ENCODE data around the gene DDX41.
"Not testable (repeated sequence)": the region's sequence is repeated elsewhere in the genome, so short reads cannot be mapped to it uniquely, and the experiment has no call there.

The DDX41 gene

DNA sequence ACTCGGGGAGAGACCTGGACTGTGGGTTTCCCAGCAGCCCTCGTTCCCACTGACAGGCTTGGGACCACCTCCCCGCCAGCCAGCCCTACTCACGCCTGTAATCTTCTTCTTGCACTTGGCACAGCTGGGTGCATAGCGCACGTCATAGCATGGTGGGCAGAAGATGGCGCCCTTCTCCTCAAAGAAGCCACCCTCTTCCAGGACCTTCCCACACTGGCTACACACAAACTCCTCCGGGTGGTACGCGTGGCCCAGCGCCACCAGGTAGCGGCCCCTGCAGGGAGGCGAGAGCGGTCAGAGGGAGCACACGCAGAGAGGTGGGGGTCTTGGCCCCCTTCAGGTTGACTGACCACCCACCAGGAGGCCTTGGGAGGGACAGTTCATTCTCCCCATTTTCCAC is 28.8 kb downstream of the DDX41 start:
- TF ChIP-seq, protein P1, sequence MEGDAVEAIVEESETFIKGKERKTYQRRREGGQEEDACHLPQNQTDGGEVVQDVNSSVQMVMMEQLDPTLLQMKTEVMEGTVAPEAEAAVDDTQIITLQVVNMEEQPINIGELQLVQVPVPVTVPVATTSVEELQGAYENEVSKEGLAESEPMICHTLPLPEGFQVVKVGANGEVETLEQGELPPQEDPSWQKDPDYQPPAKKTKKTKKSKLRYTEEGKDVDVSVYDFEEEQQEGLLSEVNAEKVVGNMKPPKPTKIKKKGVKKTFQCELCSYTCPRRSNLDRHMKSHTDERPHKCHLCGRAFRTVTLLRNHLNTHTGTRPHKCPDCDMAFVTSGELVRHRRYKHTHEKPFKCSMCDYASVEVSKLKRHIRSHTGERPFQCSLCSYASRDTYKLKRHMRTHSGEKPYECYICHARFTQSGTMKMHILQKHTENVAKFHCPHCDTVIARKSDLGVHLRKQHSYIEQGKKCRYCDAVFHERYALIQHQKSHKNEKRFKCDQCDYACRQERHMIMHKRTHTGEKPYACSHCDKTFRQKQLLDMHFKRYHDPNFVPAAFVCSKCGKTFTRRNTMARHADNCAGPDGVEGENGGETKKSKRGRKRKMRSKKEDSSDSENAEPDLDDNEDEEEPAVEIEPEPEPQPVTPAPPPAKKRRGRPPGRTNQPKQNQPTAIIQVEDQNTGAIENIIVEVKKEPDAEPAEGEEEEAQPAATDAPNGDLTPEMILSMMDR (IDR thresholded peaks at IDR 0.05; ENCODE audit: insufficient read depth, low read length, missing control alignments), result no peak
- POLR2A ChIA-PET, result interaction anchor here (2.0 to 15.7 kb wide), 2 partner anchors 10 kb away, joined by 7 to 401 read pairs; partner anchors contain the start of genes DBN1 and PDLIM7
- no peak overlapping the region for H3K4me3 ChIP-seq (ENCODE audit: low read depth, low read length)
- CTCF ChIA-PET, result interaction anchor here (2.1 to 16.4 kb wide), 2 partner anchors 12 to 13 kb away, joined by 9 to 261 read pairs; partner anchors contain the start of gene DBN1
- no peak for DNase-seq (ENCODE audit: low read depth, low spot score)

DNA sequence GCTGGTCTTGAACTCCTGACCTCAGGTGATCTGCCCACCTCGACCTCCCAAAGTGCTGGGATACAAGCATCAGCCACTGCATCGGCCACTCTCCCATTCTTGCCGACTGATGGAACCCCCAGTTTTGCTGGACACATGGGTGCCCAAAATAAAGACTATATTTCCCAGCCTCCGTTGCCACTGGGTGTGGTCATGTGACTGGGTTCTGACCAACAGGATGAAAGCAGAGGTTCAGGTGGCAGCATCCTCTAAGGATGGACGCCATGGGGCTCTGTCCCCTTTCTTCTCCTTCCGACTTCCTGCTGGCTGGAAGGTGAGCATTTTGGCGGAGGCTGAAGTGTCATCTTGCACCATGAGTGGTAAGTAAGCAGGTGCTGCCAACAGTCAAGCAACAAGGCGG is 29.6 kb downstream of the DDX41 start:
- ChIA-PET CTCF (interaction anchor here (0.8 to 2.1 kb wide), 2 partner anchors 8 to 14 kb away, joined by 3 to 9 read pairs; no protein-coding TSS in a partner anchor), POLR2A (interaction anchor here (0.7 to 15.7 kb wide), 2 partner anchors 9 kb away, joined by 3 to 401 read pairs; partner anchors contain the start of gene DBN1)
- TF ChIP-seq, protein P1 (IDR thresholded peaks at IDR 0.05; ENCODE audit: insufficient read depth, low read length, missing control alignments), result no peak
- H3K4me3 ChIP-seq (ENCODE audit: low read depth, low read length), result no peak overlapping the region
- no peak for DNase-seq (ENCODE audit: low read depth, low spot score)

DNA sequence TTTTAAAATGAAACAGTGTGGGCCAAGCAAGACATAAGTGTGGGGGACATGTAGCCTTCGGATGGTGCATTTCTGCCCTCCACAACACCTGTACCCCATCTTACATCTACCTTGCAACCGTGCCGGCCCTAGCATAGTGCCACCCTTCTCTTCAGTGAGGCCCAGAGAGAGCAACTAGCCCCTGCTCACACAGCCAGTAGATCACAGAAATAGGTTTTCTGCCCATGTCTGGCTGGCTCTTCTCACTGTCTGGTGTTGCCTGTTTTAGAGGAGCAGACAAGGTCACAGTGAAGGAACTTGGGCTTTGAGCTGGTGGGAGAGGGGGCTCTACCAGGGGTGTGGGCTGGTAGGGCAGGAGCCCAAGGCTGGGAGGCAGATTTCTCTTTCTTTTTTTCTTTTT is 30.5 kb downstream of the DDX41 start:
- H3K4me3 ChIP-seq (ENCODE audit: low read depth, low read length), result no peak overlapping the region
- no peak for DNase-seq (ENCODE audit: low read depth, low spot score)
- TF ChIP-seq, protein P1 (IDR thresholded peaks at IDR 0.05; ENCODE audit: insufficient read depth, low read length, missing control alignments), result no peak
- CTCF ChIA-PET, result interaction anchor here (0.8 to 1.1 kb wide), 2 partner anchors 8 to 9 kb away, joined by 3 to 4 read pairs; no protein-coding TSS in a partner anchor
- POLR2A ChIA-PET, result interaction anchor here (0.8 to 15.7 kb wide), 2 partner anchors 8 to 11 kb away, joined by 3 to 401 read pairs; partner anchors contain the start of genes DBN1 and PDLIM7

DNA sequence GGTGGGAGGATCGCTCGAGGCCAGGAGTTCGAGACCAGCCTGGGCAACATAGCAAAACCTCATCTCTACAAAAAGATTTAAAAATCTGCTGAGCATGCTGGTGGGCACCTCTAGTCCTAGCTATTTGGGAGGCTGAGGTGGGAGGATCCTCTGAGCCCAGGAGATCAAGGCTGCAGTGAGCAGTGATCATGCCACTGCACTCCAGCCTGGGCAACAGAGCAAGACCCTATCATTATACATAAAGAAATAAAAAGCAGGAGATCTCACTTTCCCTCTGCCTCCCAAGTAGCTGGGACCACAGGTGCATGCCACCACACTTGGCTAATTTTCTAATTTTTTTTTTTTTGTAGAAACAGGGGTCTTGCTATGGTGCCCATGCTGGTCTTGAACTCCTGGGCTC is 31.0 kb downstream of the DDX41 start:
- not testable (repeated sequence) for H3K4me3 ChIP-seq (ENCODE audit: low read depth, low read length); DNase-seq (ENCODE audit: low read depth, low spot score)
- POLR2A ChIA-PET, result interaction anchor here (15.8 kb wide), 1 partner anchor 8 kb away, joined by 401 read pairs; the partner anchor contains the start of gene PDLIM7
- CTCF ChIA-PET, result interaction anchor here (1.1 to 1.4 kb wide), 3 partner anchors 9 to 16 kb away, joined by 3 to 4 read pairs (median 3); partner anchors contain the start of gene PDLIM7

DNA sequence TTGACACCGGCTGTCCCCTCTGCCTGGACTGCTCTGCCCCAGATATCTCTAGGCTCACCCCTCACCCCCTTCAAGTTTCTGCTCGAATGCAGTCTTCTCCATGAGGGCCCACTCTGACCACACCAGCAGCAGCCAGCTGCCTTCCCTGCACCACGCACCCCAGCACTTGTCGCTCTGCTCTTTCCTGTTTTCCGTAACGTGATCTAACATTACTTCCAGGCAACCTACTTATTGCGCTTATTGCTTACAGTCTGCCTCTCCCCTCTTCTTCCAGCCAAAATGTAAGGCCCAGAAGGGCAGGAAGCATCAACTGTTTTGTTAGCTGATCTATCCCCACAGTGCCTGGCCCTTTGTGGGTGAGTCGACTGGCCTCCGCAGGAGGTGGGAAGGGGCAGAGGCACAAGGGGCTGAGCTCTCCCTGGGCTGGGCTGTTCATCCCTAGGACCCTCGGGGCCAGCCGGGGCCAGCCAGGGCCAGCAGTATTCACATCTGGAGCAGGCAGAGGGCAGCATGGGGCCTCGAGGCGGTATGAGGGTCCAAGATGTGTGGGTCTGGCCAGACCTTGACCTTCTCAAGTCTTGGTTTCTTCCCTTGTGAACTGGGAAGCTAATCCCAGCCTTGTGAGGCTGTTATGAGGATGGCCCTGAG is 31.7 kb downstream of the DDX41 start:
- ChIA-PET CTCF (interaction anchor here (1.1 to 1.4 kb wide), 3 partner anchors 9 to 16 kb away, joined by 3 to 4 read pairs (median 3); partner anchors contain the start of gene PDLIM7), POLR2A (interaction anchor here (0.7 to 15.8 kb wide), 3 partner anchors 9 to 40 kb away, joined by 3 to 401 read pairs (median 3); partner anchors contain the start of gene PDLIM7)
- H3K4me3 ChIP-seq (ENCODE audit: low read depth, low read length), result no peak overlapping the region
- no peak for DNase-seq (ENCODE audit: low read depth, low spot score)
- TF ChIP-seq, protein P1 (IDR thresholded peaks at IDR 0.05; ENCODE audit: insufficient read depth, low read length, missing control alignments), result no peak

DNA sequence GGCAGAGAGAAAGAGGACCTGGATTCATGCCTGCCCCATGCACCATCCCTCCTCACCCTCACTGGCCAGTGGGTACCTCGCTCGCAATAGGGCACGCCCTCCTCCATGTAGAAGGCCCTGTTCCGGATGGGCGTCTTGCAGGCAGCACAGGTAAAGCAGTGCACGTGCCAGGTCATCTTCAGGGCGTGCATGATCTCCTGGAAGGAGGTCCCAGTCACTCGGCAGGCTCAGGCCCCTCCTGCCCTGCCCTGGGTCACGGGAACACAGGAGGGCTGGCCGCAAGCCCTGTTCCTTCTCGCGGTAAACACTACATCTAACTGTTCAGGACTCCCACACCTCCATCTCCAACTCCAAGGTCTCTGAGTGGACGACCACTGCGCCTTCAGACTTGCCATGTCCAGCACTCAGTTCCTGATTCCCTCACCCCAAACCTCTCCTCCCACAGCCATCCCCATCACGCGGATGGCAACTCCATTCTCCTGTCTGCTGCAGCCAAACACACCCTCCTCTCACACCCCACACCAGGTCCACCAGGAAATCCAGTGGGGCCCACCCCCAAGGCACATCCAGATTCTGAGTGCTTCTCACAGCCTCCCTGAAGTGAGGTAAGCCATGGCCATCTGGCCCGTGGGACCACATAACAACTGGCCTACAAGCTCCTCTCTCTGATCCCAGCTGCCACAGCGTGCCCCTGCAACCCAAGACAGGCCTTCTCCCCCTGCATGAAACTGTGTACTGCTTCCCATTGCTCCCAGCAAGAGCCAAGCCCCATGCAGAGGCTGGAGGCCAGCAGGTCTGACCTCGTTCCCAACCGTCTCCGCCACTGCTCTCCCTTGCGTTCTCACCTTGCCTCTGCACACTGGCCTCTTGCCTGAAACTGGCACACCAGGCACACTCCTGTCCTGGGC is 32.5 kb downstream of the DDX41 start:
- no peak for DNase-seq (ENCODE audit: low read depth, low spot score)
- ChIA-PET CTCF (interaction anchor here (1.4 to 16.8 kb wide), 3 partner anchors 11 to 17 kb away, joined by 3 to 261 read pairs (median 3); partner anchors contain the start of gene PDLIM7), POLR2A (interaction anchor here (0.7 to 15.8 kb wide), 3 partner anchors 10 to 41 kb away, joined by 3 to 401 read pairs (median 3); partner anchors contain the start of gene PDLIM7)
- TF ChIP-seq, protein P1 (IDR thresholded peaks at IDR 0.05; ENCODE audit: insufficient read depth, low read length, missing control alignments), result no peak
- no peak overlapping the region for H3K4me3 ChIP-seq (ENCODE audit: low read depth, low read length)

Measured in AG04449 (cell line).